Stimulated activated CD4-positive, alpha-beta T cell treated with anti-CD3 and anti-CD28 coated beads, Interleukin-15, amount 100 ng/mL, for 1 hour (primary cell): ENCODE data around the gene RBL2.
"Not testable (repeated sequence)": the region's sequence is repeated elsewhere in the genome, so short reads cannot be mapped to it uniquely, and the experiment has no call there.

Source experiments
- DNase-seq, 2 donors: peaks; one replicate each; pipeline ENCODE4 v3.0.0-alpha.2; 2020; ENCODE audit warnings: low read depth in 1 of 2, low spot score in 1 of 2

RBL2 gene

GRCh38 chr16:53539346-53539745 lies 105.1 kb downstream of the RBL2 start:
- not testable (repeated sequence) for DNase-seq

DNA sequence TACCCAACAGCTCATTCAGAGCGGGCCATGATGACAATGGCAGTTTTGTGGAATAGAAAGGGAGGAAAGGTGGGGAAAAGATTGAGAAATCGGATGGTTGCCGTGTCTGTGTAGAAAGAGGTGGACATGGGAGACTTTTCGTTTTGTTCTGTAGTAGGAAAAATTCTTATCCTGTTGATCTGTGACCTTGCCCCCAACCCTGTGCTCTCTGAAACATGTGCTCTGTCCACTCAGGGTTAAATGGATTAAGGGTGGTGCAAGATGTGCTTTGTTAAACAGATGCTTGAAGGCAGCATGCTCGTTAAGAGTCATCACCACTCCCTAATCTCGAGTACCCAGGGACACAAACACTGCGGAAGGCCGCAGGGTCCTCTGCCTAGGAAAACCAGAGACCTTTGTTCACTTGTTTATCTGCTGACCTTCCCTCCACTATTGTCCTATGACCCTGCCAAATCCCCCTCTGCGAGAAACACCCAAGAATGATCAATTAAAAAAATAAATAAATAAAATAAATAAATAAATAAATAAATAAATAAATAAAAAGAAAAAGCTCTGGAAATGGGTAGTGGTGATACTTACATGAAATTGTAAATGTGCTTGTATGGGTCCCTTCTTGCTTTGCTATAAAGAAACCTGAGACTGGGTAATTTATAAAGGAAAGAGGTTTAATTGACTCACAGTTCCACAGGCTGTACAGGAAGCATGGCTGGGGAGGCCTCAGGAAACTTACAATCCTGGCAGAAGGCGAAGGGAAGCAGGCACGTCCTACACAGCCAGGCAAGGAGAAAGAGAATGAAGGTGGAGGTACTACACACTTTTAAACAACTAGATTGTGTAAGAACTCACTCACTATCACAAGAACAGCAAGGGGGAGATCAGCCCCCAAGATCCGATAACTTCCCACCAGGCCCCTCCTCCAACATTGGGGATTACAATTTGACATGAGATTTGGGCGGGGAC lies 105.8 kb downstream of the RBL2 start:
- not testable (repeated sequence) for DNase-seq
